ENCODE data around the gene ZFHX2.

GRCh38 chr14:23562822-23563472, 11.4 kb upstream of the ZFHX2 start:
- TF ChIP-seq CTCF (conservative IDR thresholded peaks at IDR 0.05 in 1 of 2, IDR thresholded peaks at IDR 0.05 in 1 of 2; ENCODE audit: extremely low read depth in 1 of 2, insufficient read depth in 1 of 2, low read depth in 1 of 2, low read length in 2 of 2) = peak; percentile 88 to 96
- TF ChIP-seq EZH2 (IDR thresholded peaks at IDR 0.05; ENCODE audit: borderline replicate concordance, low read length) = no peak

All from mammary epithelial cell (primary cell).